Muscle layer of colon (tissue), 2 donors: Measurements from ENCODE around the gene MLXIPL.
"Not testable (repeated sequence)": the region's sequence is repeated elsewhere in the genome, so short reads cannot be mapped to it uniquely, and the experiment has no call there.

Experiments used
- H3K27ac ChIP-seq: one replicate; pipeline ENCODE4 v1.7.0; 2013; ENCODE audit warnings: low read depth, mild to moderate bottlenecking, low read length, moderate library complexity
- H3K27me3 ChIP-seq, 2 donors: one replicate each; pipeline ENCODE4 v1.7.0; 2013; ENCODE audit warnings: low read length in 2 of 2, mild to moderate bottlenecking in 2 of 2; ENCODE audit not compliant: insufficient read depth in 2 of 2, control insufficient read depth in 1 of 2
- H3K36me3 ChIP-seq: one replicate; pipeline ENCODE4 v1.7.0; 2013; ENCODE audit warnings: mild to moderate bottlenecking, low read length; ENCODE audit not compliant: insufficient read depth
- H3K4me1 ChIP-seq: one replicate; pipeline ENCODE4 v1.7.0; 2013; ENCODE audit warnings: mild to moderate bottlenecking, low read length; ENCODE audit not compliant: insufficient read depth
- H3K4me3 ChIP-seq, 2 donors: one replicate each; pipeline ENCODE4 v1.7.0; 2013; ENCODE audit warnings: low read length in 2 of 2, low read depth in 1 of 2, mild to moderate bottlenecking in 1 of 2, moderate library complexity in 1 of 2
- H3K9ac ChIP-seq: one replicate; pipeline ENCODE4 v1.7.0; 2013; ENCODE audit warnings: low read length
- H3K9me3 ChIP-seq: one replicate; pipeline ENCODE4 v1.7.0; 2013; ENCODE audit warnings: mild to moderate bottlenecking, low read length
- donor health status: abdominal sarcoma.
- donor health status: Adenocarcinoma of cecum.

MLXIPL gene

DNA sequence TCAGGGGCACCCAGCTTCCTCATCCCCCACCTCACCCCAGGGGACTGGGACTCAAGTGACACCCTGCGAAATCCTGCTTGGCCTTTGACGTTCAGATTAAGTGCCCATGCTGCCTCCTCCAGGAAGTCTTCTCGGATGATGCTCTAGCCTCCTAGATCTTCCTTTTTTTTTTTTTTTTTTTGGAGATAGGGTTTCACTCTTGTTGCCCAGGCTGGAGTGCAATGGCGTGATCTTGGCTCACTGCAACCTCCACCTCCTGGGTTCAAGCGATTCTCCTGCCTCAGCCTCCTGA, 16.7 kb downstream of the MLXIPL start:
- H3K27ac ChIP-seq, H3K4me1 ChIP-seq, H3K9me3 ChIP-seq, H3K36me3 ChIP-seq, H3K9ac ChIP-seq, H3K4me3 ChIP-seq: not testable (repeated sequence)
- H3K27me3 ChIP-seq = peaks cover 0 to 11% of the 10 kb centered on the region in 2 donors

DNA sequence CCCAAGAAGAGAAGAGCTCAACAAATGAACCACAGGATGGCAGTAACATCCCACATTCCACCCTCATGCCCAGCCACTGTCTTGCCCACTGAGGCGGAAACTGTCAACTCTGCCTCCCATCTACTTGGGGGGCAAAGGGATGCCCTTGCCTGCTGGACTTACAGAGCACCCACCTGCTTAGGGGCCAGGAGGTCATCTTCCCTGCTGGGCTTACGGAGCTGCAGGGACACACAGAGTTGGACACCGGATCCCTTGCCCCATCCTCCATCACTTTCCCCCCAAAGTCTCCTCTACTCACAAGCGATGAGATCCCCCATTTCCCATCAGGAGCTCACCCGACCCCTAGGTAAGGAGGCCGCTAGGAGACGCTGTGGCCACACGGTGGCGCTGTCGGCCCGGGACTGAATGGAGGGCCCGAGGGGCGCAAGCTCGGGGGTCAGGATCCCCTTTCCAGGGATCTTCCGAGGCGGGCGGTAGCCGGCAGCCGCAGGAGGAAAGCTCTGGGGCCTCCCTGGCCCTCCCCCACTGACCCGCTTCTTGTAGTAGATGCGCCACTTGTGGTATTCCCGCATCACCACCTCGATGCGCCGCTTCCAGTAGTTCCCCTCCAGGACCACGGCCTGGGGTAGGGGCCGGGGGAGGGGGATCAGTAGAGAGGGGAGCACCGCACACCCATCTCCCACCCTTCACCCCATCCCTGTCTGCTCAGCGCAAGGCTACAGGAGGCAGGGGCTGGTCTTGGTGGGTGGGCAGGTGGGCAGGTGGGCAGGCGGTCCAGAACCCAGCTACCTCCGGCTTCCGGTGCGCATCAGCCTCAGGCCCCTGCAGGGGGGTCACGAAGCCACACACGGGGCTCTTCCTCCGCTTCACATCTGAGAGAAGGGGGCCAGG, 17.3 kb downstream of the MLXIPL start:
- H3K27ac ChIP-seq = no peak overlapping the region
- H3K27me3 ChIP-seq = peaks cover 0 to 11% of the 10 kb centered on the region in 2 donors
- no peak overlapping the region for H3K4me3 ChIP-seq
- no peaks in the 10 kb centered on the region for H3K9me3 ChIP-seq
- no peaks in the 10 kb centered on the region for H3K36me3 ChIP-seq
- H3K4me1 ChIP-seq = peaks cover 6% of the 10 kb centered on the region
- no peak overlapping the region for H3K9ac ChIP-seq

DNA sequence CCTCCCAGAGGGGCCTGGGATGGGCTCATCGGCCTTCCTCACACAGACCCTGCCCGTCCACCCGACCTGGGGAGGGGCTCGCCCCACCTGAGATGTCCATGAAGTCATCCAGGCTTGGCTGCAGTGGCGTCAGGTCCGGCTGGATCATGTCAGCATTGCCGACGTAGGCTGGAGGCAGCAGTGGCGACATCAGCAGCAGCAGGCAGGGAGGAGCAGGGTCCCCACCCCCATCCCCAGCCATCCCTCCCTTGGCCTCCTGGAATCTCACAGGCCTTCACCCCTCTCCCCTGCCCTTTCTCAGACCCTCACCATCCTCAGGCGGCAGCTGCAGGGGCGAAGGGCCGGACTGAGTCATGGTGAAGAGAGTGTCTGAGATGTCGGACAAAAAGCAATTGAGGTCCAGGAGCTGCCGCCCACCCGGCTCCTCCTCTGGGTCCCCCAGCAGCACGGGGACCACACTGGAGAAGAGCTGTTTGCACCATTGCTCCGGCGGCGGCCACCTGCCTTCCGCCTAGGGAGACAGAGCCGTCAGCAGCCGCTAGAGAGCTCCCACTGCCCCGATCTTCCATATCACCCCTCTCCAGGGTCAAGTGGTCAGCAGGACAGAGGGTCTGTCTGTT, 18.6 kb downstream of the MLXIPL start:
- H3K4me1 ChIP-seq = peaks cover 6% of the 10 kb centered on the region
- H3K36me3 ChIP-seq = no peaks in the 10 kb centered on the region
- no peak overlapping the region for H3K27ac ChIP-seq
- H3K4me3 ChIP-seq = no peak overlapping the region
- no peaks in the 10 kb centered on the region for H3K9me3 ChIP-seq
- H3K27me3 ChIP-seq = peaks cover 0 to 11% of the 10 kb centered on the region in 2 donors
- no peak overlapping the region for H3K9ac ChIP-seq

DNA sequence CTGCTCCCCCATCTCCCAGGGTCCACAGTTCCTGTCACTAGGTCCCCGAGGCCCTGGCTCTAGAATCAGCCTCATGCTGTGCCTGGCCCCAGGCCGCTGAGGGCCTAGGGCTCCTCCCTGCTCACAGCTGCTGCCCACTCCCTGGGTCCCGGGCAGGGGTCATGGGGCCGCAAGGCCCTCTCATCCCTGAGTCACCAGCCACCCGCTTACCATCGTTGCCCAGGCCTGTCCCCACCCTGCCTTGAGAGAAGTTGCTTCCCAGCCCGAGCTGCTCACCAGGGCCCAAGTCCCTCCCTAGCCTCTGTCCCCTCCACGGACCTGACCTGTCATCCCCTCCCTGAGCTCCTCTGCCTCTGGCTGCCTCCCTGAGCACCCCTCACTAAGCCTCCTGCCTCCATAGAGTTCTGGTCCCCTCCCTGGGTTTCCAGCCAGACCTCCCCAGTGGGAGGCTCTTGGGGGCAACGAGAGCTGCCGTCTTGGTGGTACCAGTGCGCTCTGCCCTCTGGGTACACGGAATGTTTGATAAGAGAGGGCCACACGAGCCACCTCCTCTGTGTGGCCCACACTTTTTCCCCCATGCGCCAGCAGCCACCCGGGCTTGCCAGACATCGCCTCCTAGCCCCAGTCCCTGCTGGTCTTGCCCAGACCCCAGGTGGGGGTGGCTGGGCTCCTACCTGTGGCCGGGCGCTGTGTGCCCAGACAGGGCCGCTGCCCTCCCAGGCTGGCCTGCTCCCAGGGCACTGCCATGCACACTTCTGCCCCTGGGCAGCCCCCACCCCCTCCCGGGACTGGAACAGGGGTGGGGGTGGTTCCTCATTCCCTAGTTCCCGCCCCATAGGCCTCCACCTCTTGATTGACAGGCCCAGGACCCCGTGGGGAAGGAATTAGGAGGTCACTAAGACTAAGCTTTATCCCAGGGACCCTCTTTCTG, 21.3 kb downstream of the MLXIPL start:
- H3K4me3 ChIP-seq = no peak overlapping the region
- H3K9me3 ChIP-seq = no peaks in the 10 kb centered on the region
- H3K9ac ChIP-seq = no peak overlapping the region
- H3K4me1 ChIP-seq = peaks cover 6% of the 10 kb centered on the region
- H3K36me3 ChIP-seq = no peaks in the 10 kb centered on the region
- H3K27ac ChIP-seq = no peak overlapping the region
- H3K27me3 ChIP-seq = peaks cover 0 to 11% of the 10 kb centered on the region in 2 donors

DNA sequence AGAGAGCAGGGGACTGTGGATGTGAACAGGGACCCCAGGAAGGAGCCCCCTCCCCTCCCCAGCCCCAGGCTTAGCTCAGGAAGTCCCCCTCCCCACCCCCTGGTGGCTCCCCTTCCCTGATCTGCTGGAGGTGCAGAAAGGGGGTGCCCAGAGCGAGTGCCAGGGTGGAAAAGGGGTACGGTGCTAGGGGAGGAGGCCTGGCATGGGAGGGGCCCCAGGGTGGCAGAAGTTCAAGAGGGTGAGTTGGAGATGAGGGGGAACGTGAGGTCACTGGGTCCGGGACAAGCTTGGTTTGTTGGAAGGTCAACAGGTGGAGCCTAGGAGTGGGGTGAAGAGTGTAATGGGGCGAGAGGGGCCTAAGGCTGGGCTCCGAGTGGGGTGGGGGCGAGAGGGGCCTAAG, 24.4 kb downstream of the MLXIPL start:
- H3K27ac ChIP-seq = no peak overlapping the region
- no peak overlapping the region for H3K4me3 ChIP-seq
- H3K36me3 ChIP-seq = no peaks in the 10 kb centered on the region
- H3K4me1 ChIP-seq = no peaks in the 10 kb centered on the region
- no peaks in the 10 kb centered on the region for H3K27me3 ChIP-seq
- H3K9me3 ChIP-seq = no peaks in the 10 kb centered on the region
- no peak overlapping the region for H3K9ac ChIP-seq

GRCh38 chr7:73599151-73599882, 25.0 kb downstream of the MLXIPL start:
- H3K9me3 ChIP-seq = no peaks in the 10 kb centered on the region
- no peak overlapping the region for H3K27ac ChIP-seq
- no peaks in the 10 kb centered on the region for H3K36me3 ChIP-seq
- no peak overlapping the region for H3K9ac ChIP-seq
- H3K4me3 ChIP-seq = no peak overlapping the region
- no peaks in the 10 kb centered on the region for H3K27me3 ChIP-seq
- H3K4me1 ChIP-seq = no peaks in the 10 kb centered on the region

DNA sequence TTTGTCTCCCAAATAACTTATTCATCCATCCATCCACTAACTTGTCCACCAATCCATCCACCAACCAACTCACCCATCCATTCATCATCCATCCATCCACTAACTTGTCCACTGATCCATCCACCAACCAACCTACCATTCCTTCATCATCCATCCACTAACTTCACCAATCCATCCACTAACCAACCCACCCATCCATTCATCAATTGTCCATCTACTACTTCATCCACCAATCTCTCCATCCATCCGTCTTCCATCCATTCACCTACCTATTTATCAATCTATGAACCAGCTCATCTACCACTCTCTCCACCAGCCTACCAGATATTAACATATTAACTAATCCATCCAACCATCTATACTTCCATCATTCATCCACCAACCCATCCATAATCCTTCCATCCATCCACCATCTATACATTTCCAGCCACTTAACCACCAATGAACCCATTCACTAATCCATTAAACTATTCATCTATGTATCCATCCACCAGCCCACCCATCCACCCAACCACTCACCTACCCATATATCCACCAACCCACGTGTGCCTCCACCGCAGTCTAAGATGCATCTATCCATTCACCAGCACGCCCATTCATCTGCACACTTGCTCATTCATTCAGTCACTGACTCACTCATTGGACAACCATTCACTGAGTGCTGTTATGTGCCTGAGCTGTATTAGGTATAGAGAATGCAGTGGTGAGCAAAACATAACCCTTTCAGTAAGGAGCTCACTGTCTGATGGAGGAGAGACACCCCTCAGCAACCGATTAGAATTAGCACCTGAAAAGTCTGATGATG, 26.1 kb downstream of the MLXIPL start:
- no peaks in the 10 kb centered on the region for H3K36me3 ChIP-seq
- no peaks in the 10 kb centered on the region for H3K27me3 ChIP-seq
- H3K4me1 ChIP-seq = no peaks in the 10 kb centered on the region
- no peak overlapping the region for H3K9ac ChIP-seq
- H3K27ac ChIP-seq = no peak overlapping the region
- H3K9me3 ChIP-seq = no peaks in the 10 kb centered on the region
- no peak overlapping the region for H3K4me3 ChIP-seq

DNA sequence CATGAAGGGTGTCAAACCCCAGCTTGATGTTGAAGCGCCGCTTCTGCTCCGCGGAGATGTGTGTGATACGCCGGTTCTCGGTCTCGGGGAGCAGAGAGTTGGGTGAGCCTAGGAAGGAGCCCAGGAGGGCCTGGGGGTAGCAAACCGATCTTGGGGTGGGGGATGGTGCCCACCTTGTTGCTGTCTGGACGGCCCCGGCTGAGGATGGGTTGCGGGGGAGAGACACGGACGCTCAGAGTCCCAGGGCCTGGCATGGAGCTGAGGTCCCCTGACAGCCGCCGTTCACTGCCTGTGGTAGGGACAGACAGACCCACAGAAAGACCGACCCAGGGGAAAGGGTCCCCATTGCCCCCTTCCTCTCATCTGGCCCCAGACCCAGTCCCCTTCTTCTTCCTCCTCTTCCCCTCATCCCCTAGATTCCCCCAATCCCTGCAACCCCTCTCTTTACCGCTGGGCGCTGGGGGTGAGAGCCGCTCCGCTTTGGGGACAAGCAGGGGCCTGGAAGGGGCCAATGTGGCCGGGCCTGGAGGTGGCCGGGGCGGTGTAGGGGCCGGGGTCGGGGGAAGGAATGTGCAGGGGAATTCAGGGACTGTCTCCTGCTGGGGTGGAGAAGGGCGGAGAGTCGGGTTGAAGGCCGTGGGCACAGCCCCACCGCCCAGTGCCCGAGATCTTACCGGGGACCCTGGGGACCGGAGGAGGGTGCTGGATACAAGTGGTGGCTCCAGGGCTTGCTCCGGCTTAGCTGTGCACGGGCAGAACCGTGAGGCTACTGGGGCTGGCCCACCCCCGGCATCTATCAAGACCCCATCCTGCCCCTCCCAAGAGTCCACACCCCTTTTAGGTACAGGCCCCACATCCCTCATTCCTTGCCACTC, 27.9 kb downstream of the MLXIPL start:
- Histone ChIP-seq H3K36me3 (no peaks in the 10 kb centered on the region), H3K27me3 (no peaks in the 10 kb centered on the region), H3K27ac (no peak overlapping the region), H3K4me3 (no peak overlapping the region), H3K9me3 (no peaks in the 10 kb centered on the region), H3K9ac (no peak overlapping the region), H3K4me1 (no peaks in the 10 kb centered on the region)

DNA sequence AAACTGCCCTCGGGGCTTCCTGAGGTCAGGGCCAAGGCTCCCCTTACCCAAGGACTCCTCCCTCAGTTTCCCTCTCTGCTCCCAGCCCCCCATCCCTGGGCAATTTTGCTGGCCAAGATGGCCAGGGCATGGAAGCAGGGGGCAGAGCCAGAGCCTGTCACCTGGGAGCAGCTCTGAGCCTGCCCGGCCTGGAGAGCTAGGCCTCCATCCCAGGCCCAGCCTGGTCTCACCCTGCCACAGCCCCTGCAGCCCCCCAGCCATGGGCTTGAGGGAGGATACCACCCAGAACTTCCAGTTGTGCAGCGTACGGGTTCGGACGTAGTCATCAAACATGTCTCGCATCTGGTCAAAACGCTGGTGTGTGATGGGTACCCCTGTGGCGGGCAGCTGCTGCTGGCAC, 29.0 kb downstream of the MLXIPL start:
- Histone ChIP-seq H3K27me3 (no peaks in the 10 kb centered on the region), H3K4me3 (no peak overlapping the region), H3K9me3 (no peaks in the 10 kb centered on the region), H3K27ac (no peak overlapping the region), H3K36me3 (no peaks in the 10 kb centered on the region), H3K9ac (no peak overlapping the region), H3K4me1 (no peaks in the 10 kb centered on the region)
